Pancreas (tissue), 10 donors: ENCODE data around the gene GJC1. TPM values are rescaled to one million over a fixed set of nuclear protein-coding genes. Genes with fewer than 3 reads are reported as not detected.
"Not testable (repeated sequence)": the region's sequence is repeated elsewhere in the genome, so short reads cannot be mapped to it uniquely, and the experiment has no call there.

Experiments
- ATAC-seq, 4 donors: fragments of 200-7000 bp; cut with Tn5 transposase; one replicate each; pipeline versions ENCODE4 v1.8.0 to v1.9.1; 2020; ENCODE audit warnings: mild to moderate bottlenecking in 4 of 4, moderate library complexity in 4 of 4
- DNase-seq, 6 donors: peaks; one replicate each; pipeline ENCODE4 v3.0.0-alpha.2; 2020
- FAIRE-seq: peaks from 2 replicates; lab custom pipeline; 2012; peaks lifted over from hg19 to GRCh38; lab: Jason Lieb, UNC
- H3K27ac ChIP-seq, 4 donors: fragments of 200-600 bp; sonication (generic); 1 replicate in 3 of 4; 2 replicates in 1 of 4; pipeline versions ENCODE4 v1.5.0 to v1.8.0; 2020
- H3K27me3 ChIP-seq, 4 donors: fragments of 200-600 bp; one replicate each; pipeline ENCODE4 v1.8.0; 2021
- H3K36me3 ChIP-seq, 3 donors: fragments of 200-600 bp; sonication (generic) in 1 of 3; one replicate each; pipeline versions ENCODE4 v1.5.0 to v1.8.0; 2020 to 2021
- H3K4me1 ChIP-seq, 3 donors: fragments of 200-600 bp; one replicate each; pipeline ENCODE4 v1.8.0; 2021
- H3K4me3 ChIP-seq, 4 donors: fragments of 200-600 bp; sonication (generic) in 2 of 4; one replicate each; pipeline versions ENCODE4 v1.5.0 to v1.8.0; 2020 to 2021
- H3K9me3 ChIP-seq, 4 donors: fragments of 200-600 bp; one replicate each; pipeline ENCODE4 v1.8.0; 2021
- WGBS, 2 donors: extraction: QIAGEN DNeasy Blood & Tissue Kit; methylation state at CpG; one replicate each; pipeline ENCODE4 v1.1.7; 2013; 5-methylcytosine and 5-hydroxymethylcytosine counted together
- intact Hi-C, 3 donors: fragments of 100-400 bp; cut with DNase I; formaldehyde crosslinking; loops; one replicate each; pipeline versions ENCODE4 v1.11.1 to v1.14.2; 2022
- polyA plus RNA-seq, 2 donors: library from polyadenylated mRNA; stranded (reverse); fragments of 200-250 nt; gene quantifications; one replicate each; pipeline ENCODE4 v1.2.3, GENCODE V29; 2013
- total RNA-seq, 6 donors: library from RNA; stranded (reverse); fragmentation: NEBNext Ultra II Directional in 4 of 6; extraction: Animal tissue kit (Norgen Biotek cat#: 25700) in 4 of 6; gene quantifications; one replicate each; pipeline versions ENCODE4 v1.2.1 to v1.2.4, GENCODE V29; 2021 to 2023
- TF ChIP-seq, protein P1 (sequence below), 4 donors: fragments of 200-600 bp; sonication (generic) in 3 of 4; IDR thresholded peaks; one replicate each; pipeline versions ENCODE4 v1.5.0 to v1.8.0; 2021; ENCODE audit warnings: antibody characterized with exemption in 4 of 4
- donor health status: healthy with polysubstance abuse.
- donor health status: DM: no; HTN: no; CAD: no; lungs with moderate emphysema.
- donor health status: DM: no; HTN: no; CAD: no.
- donor health status: control.
- donor health status: control.
- donor health status: Bipolar disorder and iron deficiency.
- donor health status: DM: yes; HTN: yes; CAD: no.
- donor health status: DM: no; HTN: no; CAD: no.
- donor health status: DM: no; HTN: no; CAD: no.
- donor health status: DM: yes; HTN: yes; CAD: no.

Gene GJC1
- total and polyA plus RNA-seq, 8 donors: 0.58 to 3.1 (median 1.1) TPM

- no peak for FAIRE-seq
- peak overlapping the region; percentile 10 to 56 (median 34) for H3K4me3 ChIP-seq
- H3K4me1 ChIP-seq: peaks cover 0 to 4% (median 0%) of the 10 kb centered on the region in 3 donors
- WGBS, 2 donors: 7 to 9% methylated on average over 49 to 58 of the region's 58 CpGs
- no peaks in the 10 kb centered on the region for H3K9me3 ChIP-seq
- TF ChIP-seq, protein P1, sequence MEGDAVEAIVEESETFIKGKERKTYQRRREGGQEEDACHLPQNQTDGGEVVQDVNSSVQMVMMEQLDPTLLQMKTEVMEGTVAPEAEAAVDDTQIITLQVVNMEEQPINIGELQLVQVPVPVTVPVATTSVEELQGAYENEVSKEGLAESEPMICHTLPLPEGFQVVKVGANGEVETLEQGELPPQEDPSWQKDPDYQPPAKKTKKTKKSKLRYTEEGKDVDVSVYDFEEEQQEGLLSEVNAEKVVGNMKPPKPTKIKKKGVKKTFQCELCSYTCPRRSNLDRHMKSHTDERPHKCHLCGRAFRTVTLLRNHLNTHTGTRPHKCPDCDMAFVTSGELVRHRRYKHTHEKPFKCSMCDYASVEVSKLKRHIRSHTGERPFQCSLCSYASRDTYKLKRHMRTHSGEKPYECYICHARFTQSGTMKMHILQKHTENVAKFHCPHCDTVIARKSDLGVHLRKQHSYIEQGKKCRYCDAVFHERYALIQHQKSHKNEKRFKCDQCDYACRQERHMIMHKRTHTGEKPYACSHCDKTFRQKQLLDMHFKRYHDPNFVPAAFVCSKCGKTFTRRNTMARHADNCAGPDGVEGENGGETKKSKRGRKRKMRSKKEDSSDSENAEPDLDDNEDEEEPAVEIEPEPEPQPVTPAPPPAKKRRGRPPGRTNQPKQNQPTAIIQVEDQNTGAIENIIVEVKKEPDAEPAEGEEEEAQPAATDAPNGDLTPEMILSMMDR (IDR thresholded peaks at IDR 0.05): no peak
- ATAC-seq: peak in 3 of 4 donors; percentile 43 to 68 (median 58)
- peaks cover 4 to 51% (median 12%) of the 10 kb centered on the region in 4 donors for H3K27me3 ChIP-seq
- H3K27ac ChIP-seq: no peak overlapping the region
- intact Hi-C loops: no loop called here
- peak in 2 of 6 donors; percentile 49 to 64 for DNase-seq
- no peaks in the 10 kb centered on the region for H3K36me3 ChIP-seq
These were observed 537 bp upstream of the GJC1 start for GRCh38 chr17:44830359-44831288.

DNA sequence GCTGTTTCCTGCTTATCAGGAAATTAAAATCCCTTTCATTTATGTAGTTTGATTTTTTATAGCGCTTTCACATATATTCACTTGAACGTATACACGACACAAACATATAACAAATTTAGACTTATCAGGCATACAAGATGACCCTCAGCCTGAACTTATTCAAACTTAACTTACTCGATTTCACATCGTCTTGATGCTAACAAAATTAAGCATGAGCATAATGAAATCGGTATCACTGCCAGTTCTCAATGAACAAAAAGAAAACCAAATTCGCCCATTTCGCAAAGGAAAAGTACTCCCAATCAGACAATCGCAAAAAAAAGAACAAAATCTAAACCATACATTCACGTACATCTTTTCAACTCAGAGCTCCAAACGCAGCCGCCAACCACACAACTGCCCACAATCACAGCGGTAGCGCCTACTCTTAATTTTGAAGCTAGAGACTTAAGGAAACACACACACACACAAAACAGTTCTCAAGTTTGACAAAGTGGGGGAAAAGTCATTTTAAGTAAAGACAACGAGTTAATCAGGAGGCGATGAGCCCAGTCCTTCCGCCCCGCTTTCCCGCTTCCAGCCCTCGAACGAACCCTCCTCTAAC is 1.1 kb downstream of the GJC1 start:
- 16% methylated on average over 21 of the region's 21 CpGs for WGBS, 2 donors
- DNase-seq (no peak), FAIRE-seq (no peak), ATAC-seq (peak in 1 of 4 donors; percentile 11)
- Histone ChIP-seq H3K4me1 (peaks cover 0 to 4% (median 0%) of the 10 kb centered on the region in 3 donors), H3K9me3 (no peaks in the 10 kb centered on the region), H3K27ac (peak overlapping the region in 1 of 4 donors; percentile 30), H3K36me3 (no peaks in the 10 kb centered on the region), H3K4me3 (peak overlapping the region in 3 of 4 donors; percentile 10 to 56 (median 41)), H3K27me3 (peaks cover 4 to 61% (median 12%) of the 10 kb centered on the region in 4 donors)
- TF ChIP-seq, protein P1 (IDR thresholded peaks at IDR 0.05): no peak
- intact Hi-C loops: no loop called here

- ATAC-seq (no peak), FAIRE-seq (no peak), DNase-seq (no peak)
- H3K36me3 ChIP-seq: no peaks in the 10 kb centered on the region
- H3K4me1 ChIP-seq: peaks cover 0 to 4% (median 0%) of the 10 kb centered on the region in 3 donors
- TF ChIP-seq, protein P1 (IDR thresholded peaks at IDR 0.05): no peak
- no peak overlapping the region for H3K4me3 ChIP-seq
- H3K27me3 ChIP-seq: peaks cover 4 to 57% (median 12%) of the 10 kb centered on the region in 4 donors
- 67 to 75% methylated on average over 1 of the region's 1 CpG for WGBS, 2 donors
- no peaks in the 10 kb centered on the region for H3K9me3 ChIP-seq
- intact Hi-C loops: no loop called here
- H3K27ac ChIP-seq: no peak overlapping the region
These were observed 2.2 kb downstream of the GJC1 start for GRCh38 chr17:44827863-44828262.

DNA sequence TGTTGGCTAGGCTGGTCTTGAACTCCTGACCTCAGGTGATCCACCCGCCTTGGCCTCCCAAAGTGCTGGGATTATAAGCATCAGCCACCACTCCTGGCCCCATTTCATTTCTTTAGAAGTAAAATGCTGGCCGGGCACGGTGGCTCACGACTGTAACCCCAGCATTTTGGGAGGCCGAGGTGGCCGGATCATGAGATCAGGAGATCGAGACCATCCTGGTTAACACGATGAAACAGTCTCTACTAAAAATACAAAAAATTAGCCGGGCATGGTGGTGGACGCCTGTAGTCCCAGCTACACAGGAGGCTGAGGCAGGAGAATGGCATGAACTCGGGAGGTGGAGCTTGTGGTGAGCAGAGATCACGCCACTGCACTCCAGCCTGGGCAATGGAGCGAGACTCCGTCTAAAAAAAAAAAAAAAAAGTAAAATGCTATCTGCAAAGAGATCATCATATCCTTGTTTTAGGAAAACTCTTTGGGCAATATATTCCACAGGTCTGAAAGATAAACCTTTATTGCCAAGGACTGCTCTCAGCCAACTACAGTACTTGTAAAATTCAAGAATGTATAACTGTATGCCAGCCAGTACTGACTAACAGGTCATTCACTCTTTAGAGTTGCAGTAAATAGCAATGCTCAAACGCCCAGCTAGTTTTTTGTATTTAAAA is 3.8 kb downstream of the GJC1 start:
- Histone ChIP-seq H3K27ac (no peak overlapping the region), H3K4me1 (peaks cover 0 to 4% (median 0%) of the 10 kb centered on the region in 3 donors), H3K9me3 (no peaks in the 10 kb centered on the region), H3K27me3 (peaks cover 4 to 55% (median 12%) of the 10 kb centered on the region in 4 donors), H3K4me3 (no peak overlapping the region), H3K36me3 (no peaks in the 10 kb centered on the region)
- intact Hi-C loops: no loop called here
- no peak for ATAC-seq
- no peak for DNase-seq
- FAIRE-seq: no peak
- TF ChIP-seq, protein P1 (IDR thresholded peaks at IDR 0.05): no peak
- WGBS, 2 donors: 73 to 81% methylated on average over 15 of the region's 15 CpGs

- peaks cover 4 to 54% (median 12%) of the 10 kb centered on the region in 4 donors for H3K27me3 ChIP-seq
These were observed 4.9 kb downstream of the GJC1 start for GRCh38 chr17:44825236-44825635.

More at GRCh38 chr17:44825236-44825635, 4.9 kb downstream of the GJC1 start:
- H3K4me1 ChIP-seq, FAIRE-seq, H3K9me3 ChIP-seq, ATAC-seq, H3K4me3 ChIP-seq, intact Hi-C loops, H3K36me3 ChIP-seq, DNase-seq, H3K27ac ChIP-seq: not testable (repeated sequence)
- 85 to 91% methylated on average over 9 of the region's 9 CpGs for WGBS, 2 donors
